HCEC 1CT (cell line): ENCODE measurements around the gene SLC39A5.

Source experiments
- DNase-seq: peaks from one replicate; pipeline ENCODE4 v3.0.0-alpha.2; 2017

Gene SLC39A5

GRCh38 chr12:56229916-56230431, at the start of gene SLC39A5:
Gene SLC39A5, plus strand, starts transcription at chr12:56230051. Its CDS starts 1,224 bp downstream, at chr12:56231275.
- no peak for DNase-seq

DNA sequence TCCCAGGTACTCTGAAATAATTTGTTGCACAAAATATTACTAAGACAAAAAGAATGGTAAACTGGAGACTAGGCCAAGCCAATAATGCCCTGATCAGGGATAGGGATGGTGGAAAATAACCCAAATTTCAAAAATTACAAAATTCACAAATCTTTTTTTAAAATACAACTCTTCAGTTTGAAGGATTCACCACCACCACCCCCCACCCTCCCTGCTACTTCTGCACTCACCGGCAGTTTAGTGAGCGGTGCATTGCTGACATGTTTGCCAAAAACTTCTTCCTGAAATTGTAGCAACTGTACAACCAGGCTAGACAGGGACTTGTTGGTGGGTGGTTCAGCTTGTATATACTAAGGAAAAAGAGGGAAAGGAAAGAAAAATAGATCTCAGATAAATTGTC, 42.9 kb upstream of the SLC39A5 start:
- no peak for DNase-seq

GRCh38 chr12:56188131-56188777, 41.6 kb upstream of the SLC39A5 start:
- DNase-seq, result no peak

GRCh38 chr12:56188778-56189098, 41.1 kb upstream of the SLC39A5 start:
- no peak for DNase-seq

- DNase-seq, result peak; percentile 85
Observed at GRCh38 chr12:56189099-56189917, 40.5 kb upstream of the SLC39A5 start, which contains the start of gene SMARCC2. Gene SMARCC2, minus strand, starts transcription at chr12:56189483. Its CDS starts 22 bp downstream, at chr12:56189461.

GRCh38 chr12:56189918-56190694, 39.7 kb upstream of the SLC39A5 start:
- peak; percentile 63 for DNase-seq

GRCh38 chr12:56190695-56191155, 39.1 kb upstream of the SLC39A5 start:
- DNase-seq, result peak; percentile 28

DNA sequence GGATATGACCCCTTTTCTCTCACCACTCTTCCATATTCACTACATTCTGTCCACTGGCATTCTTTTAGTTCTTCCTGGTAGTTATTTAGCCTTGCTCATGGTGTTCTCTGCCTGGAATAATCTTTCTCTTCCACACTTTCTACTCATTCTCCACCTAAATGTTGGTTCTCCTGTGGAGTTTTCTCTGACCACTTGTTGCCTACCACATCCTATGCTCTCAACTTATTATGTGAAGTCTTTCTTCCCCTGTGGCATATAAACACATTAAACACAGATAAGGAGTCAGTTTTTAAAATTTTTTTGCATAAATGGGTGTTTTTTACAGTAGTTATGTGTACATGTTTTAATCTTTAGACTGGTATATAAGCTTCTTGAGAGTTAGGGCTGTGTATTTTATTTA, 37.3 kb upstream of the SLC39A5 start:
- DNase-seq, result no peak

GRCh38 chr12:56193025-56193578, 36.7 kb upstream of the SLC39A5 start:
- peak; percentile 74 for DNase-seq

GRCh38 chr12:56196818-56197550, 32.9 kb upstream of the SLC39A5 start:
- DNase-seq, result peak; percentile 95

GRCh38 chr12:56197921-56198635, 31.8 kb upstream of the SLC39A5 start:
- DNase-seq, result no peak

- no peak for DNase-seq
Observed at GRCh38 chr12:56198836-56199235, 31.0 kb upstream of the SLC39A5 start.

GRCh38 chr12:56202366-56202765, 27.5 kb upstream of the SLC39A5 start:
- DNase-seq, result no peak

DNA sequence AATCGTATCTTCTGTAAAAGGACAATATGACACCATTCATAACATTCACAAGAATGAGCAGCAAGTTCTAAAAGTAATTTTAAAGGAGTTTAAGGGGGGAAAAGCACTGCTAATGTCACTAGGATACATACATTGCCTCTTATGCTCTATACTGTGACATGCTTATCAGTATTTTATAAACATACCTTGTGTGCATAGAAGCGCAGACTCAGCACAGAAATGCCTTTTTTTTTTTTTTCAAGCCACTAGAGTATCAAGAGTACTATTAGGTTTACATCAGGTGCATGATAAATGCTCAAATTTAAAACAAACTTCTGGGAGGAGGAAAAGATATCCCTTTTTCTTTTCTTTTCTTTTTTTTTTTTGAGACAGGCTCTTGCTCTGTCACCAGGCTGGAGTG, 27.0 kb upstream of the SLC39A5 start:
- no peak for DNase-seq

- no peak for DNase-seq
Observed at GRCh38 chr12:56204275-56204674, 25.6 kb upstream of the SLC39A5 start.

- no peak for DNase-seq
Observed at GRCh38 chr12:56205445-56205844, 24.4 kb upstream of the SLC39A5 start.

GRCh38 chr12:56206452-56207166, 23.2 kb upstream of the SLC39A5 start:
- peak; percentile 57 for DNase-seq

DNA sequence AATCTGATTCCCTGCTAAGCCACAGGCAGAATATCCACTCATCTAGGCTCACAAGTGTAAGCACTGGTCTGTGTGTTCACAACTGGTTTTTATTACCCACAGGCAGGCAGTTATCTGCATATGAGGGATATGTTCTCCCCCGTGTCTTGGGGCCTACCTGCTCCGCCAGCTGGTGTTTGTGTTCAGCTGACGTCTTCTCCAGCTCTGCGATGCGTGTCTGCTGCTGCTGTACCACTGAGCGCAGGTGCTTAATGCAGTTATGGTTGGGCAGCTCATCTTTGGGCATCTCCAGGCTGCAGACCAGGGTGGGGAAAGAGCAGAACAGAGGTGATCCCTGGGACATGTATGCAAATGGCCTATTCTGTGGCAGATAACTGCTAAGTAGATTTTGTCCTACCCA, 21.8 kb upstream of the SLC39A5 start:
- no peak for DNase-seq

- no peak for DNase-seq
Observed at GRCh38 chr12:56212361-56212760, 17.5 kb upstream of the SLC39A5 start.

DNA sequence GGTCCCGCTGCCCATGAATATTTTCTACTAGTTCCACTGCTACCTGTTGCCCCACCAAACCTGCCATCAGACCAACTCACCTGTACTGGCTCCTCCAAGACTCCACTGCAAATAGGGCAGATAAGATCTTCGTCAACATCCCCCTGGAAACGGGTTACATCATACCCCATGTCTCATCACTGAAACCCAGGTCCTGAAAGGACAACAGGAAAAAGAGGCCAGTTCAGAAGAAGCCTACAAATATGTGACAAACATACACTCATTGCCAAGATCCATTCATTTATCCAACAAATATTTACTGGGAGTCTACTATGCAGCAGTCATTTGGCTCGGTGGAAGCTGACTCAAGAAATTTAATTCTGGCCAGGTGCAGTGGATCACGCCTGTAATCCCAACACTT, 16.0 kb upstream of the SLC39A5 start:
- no peak for DNase-seq

DNA sequence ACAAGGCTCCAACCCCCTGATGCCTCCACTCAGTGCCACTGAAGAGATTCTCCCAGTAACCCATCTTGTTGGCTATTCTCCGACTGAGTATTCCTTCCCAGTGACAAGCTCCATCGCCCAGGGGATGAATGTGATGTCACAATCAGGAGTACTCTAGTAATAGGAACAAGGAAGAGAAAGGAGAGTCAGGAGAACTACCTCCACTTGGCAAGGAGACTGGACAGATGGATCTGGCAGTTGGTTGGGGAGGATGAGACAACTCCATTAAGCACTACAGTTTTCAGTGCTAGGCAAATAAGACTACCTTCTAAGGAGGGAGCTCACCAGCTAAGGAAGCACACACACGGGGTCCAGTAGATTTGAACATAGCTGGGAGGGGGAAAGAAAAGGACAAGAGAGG, 13.4 kb upstream of the SLC39A5 start:
- no peak for DNase-seq
